Keratinocyte (primary cell): ENCODE measurements around the gene PRMT2. TPM values are rescaled to one million over a fixed set of nuclear protein-coding genes. Genes with fewer than 3 reads are reported as not detected.
A peak's percentile ranks its signal among the peaks of the same experiment; 100 is the strongest.
"Not testable (repeated sequence)": the region's sequence is repeated elsewhere in the genome, so short reads cannot be mapped to it uniquely, and the experiment has no call there.

Source experiments
- DNase-seq: peaks from one replicate; pipeline ENCODE4 v3.0.0-alpha.2; 2011; ENCODE audit warnings: low read depth, missing footprints, low spot score
- FAIRE-seq: peaks from 2 replicates; lab custom pipeline; 2011; peaks lifted over from hg19 to GRCh38; lab: Jason Lieb, UNC
- H2AFZ ChIP-seq: 2 replicates; pipeline ENCODE4 v1.6.0; 2012; ENCODE audit warnings: low read length, control low read depth, inconsistent platforms; ENCODE audit not compliant: control insufficient read depth
- H3K27ac ChIP-seq: 2 replicates; pipeline ENCODE4 v1.5.1; 2011; ENCODE audit warnings: low read length; ENCODE audit not compliant: control insufficient read depth, insufficient read depth
- H3K27me3 ChIP-seq: 3 replicates; pipeline ENCODE4 v1.6.0; 2011; ENCODE audit warnings: low read length; ENCODE audit not compliant: control insufficient read depth, insufficient read depth; ENCODE audit errors: extremely low read depth
- H3K36me3 ChIP-seq, 2 experiments: 2 replicates in 1 of 2; 3 replicates in 1 of 2; pipeline ENCODE4 v1.5.1; 2011; ENCODE audit warnings: low read length in 2 of 2, mild to moderate bottlenecking in 1 of 2; ENCODE audit not compliant: control insufficient read depth in 2 of 2, insufficient read depth in 2 of 2; ENCODE audit errors: extremely low read depth in 1 of 2
- H3K4me1 ChIP-seq: 3 replicates; pipeline ENCODE4 v1.5.1; 2011; ENCODE audit warnings: low read length; ENCODE audit not compliant: control insufficient read depth, insufficient read depth; ENCODE audit errors: extremely low read depth
- H3K4me2 ChIP-seq: 3 replicates; pipeline ENCODE4 v1.6.0; 2011; ENCODE audit warnings: low read depth, low read length; ENCODE audit not compliant: control insufficient read depth, insufficient read depth; ENCODE audit errors: extremely low read depth
- H3K4me3 ChIP-seq, 3 experiments: fragments of 200-600 bp in 1 of 3; sonication (generic) in 1 of 3; 2 replicates in 2 of 3; 3 replicates in 1 of 3; pipeline ENCODE4 v1.5.1; 2011 to 2016; ENCODE audit warnings: low read length in 3 of 3, mild to moderate bottlenecking in 3 of 3, control low read depth in 2 of 3, inconsistent platforms in 1 of 3, low read depth in 1 of 3, mixed read lengths in 1 of 3, mixed run types in 1 of 3, moderate library complexity in 1 of 3; ENCODE audit not compliant: control insufficient read depth in 2 of 3, insufficient read depth in 2 of 3; ENCODE audit errors: extremely low read depth in 1 of 3
- H3K79me2 ChIP-seq: 2 replicates; pipeline ENCODE4 v1.6.0; 2012; ENCODE audit warnings: low read length; ENCODE audit not compliant: control insufficient read depth, insufficient read depth
- H3K9ac ChIP-seq: 3 replicates; pipeline ENCODE4 v1.6.0; 2011; ENCODE audit warnings: low read length; ENCODE audit not compliant: control insufficient read depth, insufficient read depth; ENCODE audit errors: extremely low read depth
- H3K9me1 ChIP-seq: 3 replicates; pipeline ENCODE4 v1.6.0; 2011; ENCODE audit warnings: low read length; ENCODE audit not compliant: control insufficient read depth, insufficient read depth; ENCODE audit errors: extremely low read depth
- H3K9me3 ChIP-seq: 2 replicates; pipeline ENCODE4 v1.5.1; 2012; ENCODE audit warnings: low read depth, low read length; ENCODE audit not compliant: control insufficient read depth
- H4K20me1 ChIP-seq: 3 replicates; pipeline ENCODE4 v1.6.0; 2011; ENCODE audit warnings: low read length; ENCODE audit not compliant: control insufficient read depth, insufficient read depth; ENCODE audit errors: extremely low read depth
- CTCF ChIP-seq, 3 experiments: IDR thresholded peaks in 1 of 3; conservative IDR thresholded peaks in 1 of 3; optimal IDR thresholded peaks in 1 of 3; 2 replicates in 2 of 3; 3 replicates in 1 of 3; pipeline versions ENCODE3 to v1.5.1; 2011; ENCODE audit warnings: low read length in 3 of 3, mild to moderate bottlenecking in 3 of 3, moderate library complexity in 2 of 3, control low read depth in 1 of 3, inconsistent platforms in 1 of 3; ENCODE audit not compliant: insufficient read depth in 2 of 3; ENCODE audit errors: extremely low read depth in 1 of 3
- EZH2 ChIP-seq: IDR thresholded peaks from one replicate; pipeline ENCODE4 v1.6.1; 2012; ENCODE audit warnings: inconsistent platforms, mild to moderate bottlenecking, low read length, moderate library complexity
- dilution Hi-C: fragments of 300-500 bp; cut with MboI; formaldehyde crosslinking; loops from one replicate; pipeline ENCODE4 v1.7.0; 2020; ENCODE audit warnings: low sequenced_read_pairs; ENCODE audit not compliant: extremely low pct_ligation_motif_present
- polyA plus RNA-seq, 5 experiments: library from polyadenylated mRNA; depleted of rRNA in 3 of 5; stranded (reverse) in 3 of 5; stranded (forward) in 1 of 5; unstranded in 1 of 5; fragments of >200 nt; gene quantifications; 1 replicate in 1 of 5; 2 replicates in 3 of 5; 3 replicates in 1 of 5; pipeline versions ENCODE4 v1.2.1 to v1.2.3, GENCODE V29; 2011 to 2012; ENCODE audit warnings: missing spikeins in 2 of 5, low read depth in 1 of 5, low replicate concordance in 1 of 5

PRMT2 gene
- polyA plus RNA-seq, 1 donor (not counting 4 experiments of a cell fraction or from before 2014, with no cell fraction given), result 97.3 TPM

GRCh38 chr21:46668381-46668780 lies 32.9 kb downstream of the PRMT2 start:
- Histone ChIP-seq H4K20me1 (no peaks in the 10 kb centered on the region), H3K36me3 (peaks cover 0 to 11% of the 10 kb centered on the region in 2 experiments), H3K4me3 (peak overlapping the region; percentile 49 to 80 (median 76)), H3K79me2 (no peaks in the 10 kb centered on the region), H3K9me3 (no peaks in the 10 kb centered on the region), H3K27ac (no peak overlapping the region), H3K9me1 (no peaks in the 10 kb centered on the region), H2AFZ (peak overlapping the region; percentile 90), H3K27me3 (no peaks in the 10 kb centered on the region), H3K9ac (peak overlapping the region; percentile 62), H3K4me1 (peaks cover 16% of the 10 kb centered on the region), H3K4me2 (peak overlapping the region; percentile 87)
- dilution Hi-C loops, result no loop called here
- FAIRE-seq (no peak), DNase-seq (no peak)
- TF ChIP-seq CTCF (optimal IDR thresholded peaks at IDR 0.05 in 1 of 3, IDR thresholded peaks at IDR 0.05 in 1 of 3, conservative IDR thresholded peaks at IDR 0.05 in 1 of 3; ENCODE audit: extremely low read depth in 1 of 3, insufficient read depth in 2 of 3, low read length in 3 of 3) (no peak), EZH2 (no peak)

GRCh38 chr21:46668904-46669303 lies 33.4 kb downstream of the PRMT2 start:
- H2AFZ ChIP-seq, dilution Hi-C loops: not testable (repeated sequence)

GRCh38 chr21:46674430-46675007 lies 39.0 kb downstream of the PRMT2 start:
- Histone ChIP-seq H3K9me1 (no peaks in the 10 kb centered on the region), H3K9ac (no peak overlapping the region), H3K4me1 (peaks cover 6% of the 10 kb centered on the region), H3K79me2 (no peaks in the 10 kb centered on the region), H2AFZ (no peak overlapping the region), H3K4me2 (no peak overlapping the region), H3K27ac (no peak overlapping the region), H4K20me1 (no peaks in the 10 kb centered on the region), H3K4me3 (no peak overlapping the region), H3K27me3 (no peaks in the 10 kb centered on the region), H3K9me3 (no peaks in the 10 kb centered on the region), H3K36me3 (no peaks in the 10 kb centered on the region)
- dilution Hi-C loops, result no loop called here
- DNase-seq (no peak), FAIRE-seq (no peak)
- TF ChIP-seq EZH2 (no peak), CTCF (optimal IDR thresholded peaks at IDR 0.05 in 1 of 3, IDR thresholded peaks at IDR 0.05 in 1 of 3, conservative IDR thresholded peaks at IDR 0.05 in 1 of 3; ENCODE audit: extremely low read depth in 1 of 3, insufficient read depth in 2 of 3, low read length in 3 of 3) (no peak)

More at GRCh38 chr21:46668904-46669303, 33.4 kb downstream of the PRMT2 start:
- H3K9ac ChIP-seq, DNase-seq, H3K27me3 ChIP-seq, H3K9me3 ChIP-seq, H3K79me2 ChIP-seq, H3K4me2 ChIP-seq, H3K4me3 ChIP-seq, FAIRE-seq, H4K20me1 ChIP-seq, H3K27ac ChIP-seq, H3K9me1 ChIP-seq: not testable (repeated sequence)
- H3K36me3 ChIP-seq, result peaks cover 0 to 11% of the 10 kb centered on the region in 2 experiments
- peaks cover 11% of the 10 kb centered on the region for H3K4me1 ChIP-seq
